ENCODE data around the gene ZDHHC11. TPM values are rescaled to one million over a fixed set of nuclear protein-coding genes. Genes with fewer than 3 reads are reported as not detected.
"Not testable (repeated sequence)": the region's sequence is repeated elsewhere in the genome, so short reads cannot be mapped to it uniquely, and the experiment has no call there.

ZDHHC11 gene
- total RNA-seq, 1 experiment from 2014 or later = 0.56 TPM

- H3K9me3 ChIP-seq, H3K4me3 ChIP-seq, DNase-seq, H3K36me3 ChIP-seq: not testable (repeated sequence)
- peaks cover 13% of the 10 kb centered on the region; the same call in 1 of the 2 replicates for H3K27me3 ChIP-seq
These were observed 71.8 kb downstream of the ZDHHC11 start for GRCh38 chr5:778967-779366.

DNA sequence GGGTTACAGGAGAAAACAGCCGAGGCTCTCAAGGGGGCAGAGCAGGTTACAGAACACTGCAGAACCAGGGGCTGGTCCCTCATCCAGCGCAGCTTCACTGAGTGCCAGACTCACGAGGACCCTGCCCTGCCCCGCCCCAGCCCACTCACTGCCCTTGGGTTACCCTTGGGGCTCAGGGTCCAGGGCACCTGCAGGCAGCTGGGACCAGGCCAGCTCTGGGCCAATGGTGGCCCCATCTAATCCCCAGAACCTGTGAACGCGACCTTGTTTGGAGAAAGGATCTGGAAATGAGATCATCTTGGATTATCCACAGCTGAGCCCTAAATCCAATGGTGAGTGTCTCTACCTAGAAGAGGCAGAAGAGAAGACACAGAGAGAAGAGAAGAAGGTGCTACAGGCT, 72.4 kb downstream of the ZDHHC11 start:
- not testable (repeated sequence) for H3K9me3 ChIP-seq, DNase-seq, H3K36me3 ChIP-seq, H3K4me3 ChIP-seq
- peaks cover 12% of the 10 kb centered on the region; the same call in 1 of the 2 replicates for H3K27me3 ChIP-seq

- Histone ChIP-seq H3K36me3 (no peaks in the 10 kb centered on the region), H3K4me3 (no peak overlapping the region), H3K9me3 (0 out of 2 replicates have a peak, but pooled peaks cover 2% of the 10 kb centered on the region), H3K27me3 (peaks cover 12% of the 10 kb centered on the region; the same call in 1 of the 2 replicates)
- no peak for DNase-seq
These were observed 73.0 kb downstream of the ZDHHC11 start for GRCh38 chr5:777756-778161.

DNA sequence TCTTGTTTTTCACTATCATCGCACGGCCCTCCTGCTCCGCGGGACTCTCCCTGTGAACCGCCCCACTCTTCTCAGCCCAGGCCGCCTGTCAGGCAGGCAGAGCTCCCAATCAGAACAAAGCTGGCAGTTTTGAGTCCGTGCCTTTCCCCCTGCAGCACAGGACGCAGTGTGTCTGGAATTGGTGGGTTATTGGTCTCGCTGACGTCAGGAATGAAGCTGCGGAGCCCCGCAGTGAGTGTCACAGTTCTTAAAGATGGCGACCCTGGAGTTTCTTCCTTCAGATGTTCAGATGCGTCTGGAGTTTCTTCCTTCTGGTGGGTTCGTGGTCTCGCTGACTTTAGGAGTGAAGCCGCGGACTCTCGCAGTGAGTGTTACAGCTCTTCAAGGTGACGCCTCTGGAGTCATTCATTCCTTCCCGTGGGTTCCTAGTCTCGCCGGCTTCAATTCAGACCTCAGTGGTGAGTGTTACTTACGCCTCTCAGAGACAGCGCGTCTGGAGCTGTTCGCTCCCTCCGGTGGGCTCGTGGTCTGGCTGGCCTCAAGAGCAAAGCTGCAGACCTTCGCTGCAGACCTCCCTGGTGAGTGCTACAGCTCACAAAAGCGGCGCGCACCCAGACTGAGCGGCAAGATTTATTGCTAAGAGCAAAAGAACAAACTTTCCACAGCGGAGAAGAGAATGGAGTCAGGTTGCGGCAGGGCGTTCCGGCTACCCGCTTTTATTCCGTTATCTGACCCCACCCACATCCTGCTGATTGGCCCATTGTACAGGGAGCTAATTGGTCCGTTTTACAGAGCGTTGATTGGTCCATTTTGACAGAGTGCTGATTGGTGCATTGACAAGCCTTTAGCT, 73.7 kb downstream of the ZDHHC11 start:
- Histone ChIP-seq H3K36me3 (no peaks in the 10 kb centered on the region), H3K27me3 (peaks cover 12% of the 10 kb centered on the region; the same call in 1 of the 2 replicates), H3K9me3 (0 out of 2 replicates have a peak, but pooled peaks cover 2% of the 10 kb centered on the region), H3K4me3 (peak overlapping the region; percentile 14)
- peak; percentile 51 for DNase-seq

GRCh38 chr5:775961-776861, 74.6 kb downstream of the ZDHHC11 start:
- Histone ChIP-seq H3K4me3 (no peak overlapping the region), H3K36me3 (no peaks in the 10 kb centered on the region), H3K9me3 (0 out of 2 replicates have a peak, but pooled peaks cover 2% of the 10 kb centered on the region), H3K27me3 (peaks cover 12% of the 10 kb centered on the region; the same call in 1 of the 2 replicates)
- no peak for DNase-seq

DNA sequence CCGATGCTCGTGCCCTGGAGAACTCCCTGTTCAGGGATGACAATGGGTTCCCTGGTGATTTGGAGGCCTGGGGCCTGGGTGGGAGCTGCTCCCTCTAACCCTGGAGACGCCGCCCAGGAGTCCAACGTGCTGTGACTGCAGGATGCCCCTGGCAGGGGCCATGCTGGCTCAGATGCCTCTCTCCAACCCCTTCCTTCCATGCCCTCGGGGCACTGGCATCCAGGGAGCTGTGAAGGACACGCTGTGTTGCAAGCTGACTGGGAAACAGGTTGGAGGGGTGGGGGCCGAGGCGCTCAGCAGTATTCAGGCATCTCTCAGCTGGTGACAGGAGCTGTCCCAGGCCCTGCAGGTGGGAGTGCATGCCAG, 75.2 kb downstream of the ZDHHC11 start:
- not testable (repeated sequence) for DNase-seq

DNA sequence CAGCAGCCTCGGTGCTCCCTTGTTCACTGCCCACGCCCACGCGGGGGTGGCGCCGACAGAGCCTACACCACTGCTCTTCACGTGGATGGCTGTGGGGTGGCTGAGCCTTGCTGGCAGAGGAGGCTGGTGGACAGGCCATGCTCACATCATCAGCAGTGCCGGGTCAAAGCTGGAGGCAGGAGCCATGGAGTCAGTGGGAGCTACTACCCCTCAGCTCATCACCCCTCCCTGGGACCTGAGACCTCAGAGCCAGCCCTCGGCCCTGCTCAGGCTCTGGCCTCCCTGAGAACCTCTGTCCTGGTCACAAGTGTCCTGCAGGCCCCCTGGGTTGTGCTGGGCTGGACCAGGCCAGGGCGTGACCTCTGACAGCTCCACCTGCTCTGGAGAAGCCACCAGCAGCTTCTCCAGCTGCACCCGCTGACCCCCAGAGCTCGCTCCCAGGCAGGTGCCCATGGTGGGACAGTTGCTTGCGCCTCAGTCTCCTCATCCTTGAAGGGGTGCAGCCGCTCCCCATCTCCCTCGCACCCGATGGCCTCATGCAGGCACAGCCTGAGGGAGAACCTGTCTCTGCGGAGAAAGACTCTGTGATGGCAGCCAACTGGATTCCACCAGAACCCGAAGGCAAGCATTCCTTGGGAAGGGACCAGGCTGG, 75.8 kb downstream of the ZDHHC11 start:
- peaks cover 12% of the 10 kb centered on the region; the same call in 1 of the 2 replicates for H3K27me3 ChIP-seq
- DNase-seq, H3K9me3 ChIP-seq, H3K36me3 ChIP-seq, H3K4me3 ChIP-seq: not testable (repeated sequence)

More for the DNA sequence above, 75.2 kb downstream of the ZDHHC11 start:
- H3K4me3 ChIP-seq, H3K9me3 ChIP-seq, H3K36me3 ChIP-seq: not testable (repeated sequence)
- peaks cover 12% of the 10 kb centered on the region; the same call in 1 of the 2 replicates for H3K27me3 ChIP-seq

- peaks cover 12% of the 10 kb centered on the region; the same call in 1 of the 2 replicates for H3K27me3 ChIP-seq
- not testable (repeated sequence) for H3K36me3 ChIP-seq, H3K9me3 ChIP-seq, DNase-seq, H3K4me3 ChIP-seq
These were observed 76.5 kb downstream of the ZDHHC11 start for GRCh38 chr5:774304-774703.

DNA sequence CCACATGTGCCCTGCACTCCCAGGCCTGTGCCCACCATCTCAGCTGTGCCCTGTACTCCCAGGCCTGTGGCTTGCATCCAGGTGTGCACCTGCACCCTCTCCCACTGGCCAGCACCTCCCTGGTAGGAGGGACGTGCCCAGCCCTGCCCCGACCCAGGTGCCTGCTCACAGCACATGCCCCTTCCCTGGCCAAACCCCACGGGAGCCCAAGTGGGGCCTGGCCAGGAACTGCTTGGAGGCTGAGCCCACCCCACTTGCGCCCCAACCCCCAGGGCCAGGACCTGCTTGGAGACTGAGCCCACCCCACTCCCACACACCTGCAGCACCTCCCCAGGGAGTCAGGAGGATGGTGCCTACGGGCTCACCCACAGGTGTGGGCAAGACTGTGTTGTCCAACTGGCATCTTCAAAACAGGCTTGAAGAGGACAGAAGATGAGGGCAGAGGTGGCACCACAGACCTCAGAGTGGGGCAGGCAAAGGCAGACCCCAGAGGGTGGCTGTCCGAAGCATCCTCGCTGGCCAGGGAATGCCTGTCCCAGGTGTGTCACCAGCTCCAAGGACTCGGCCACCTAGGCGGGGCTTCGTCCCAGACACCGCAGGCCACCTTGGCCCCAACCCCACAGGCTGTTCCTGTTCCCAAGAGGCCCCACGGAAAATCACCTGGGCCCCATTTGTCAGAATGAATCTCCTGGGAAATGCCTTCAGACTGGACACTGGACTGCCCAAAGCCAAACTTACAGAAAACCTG, 77.1 kb downstream of the ZDHHC11 start:
- H3K27me3 ChIP-seq = peaks cover 12% of the 10 kb centered on the region; the same call in 1 of the 2 replicates
- 0 out of 2 replicates have a peak, but pooled peaks cover 2% of the 10 kb centered on the region for H3K9me3 ChIP-seq
- no peak overlapping the region for H3K4me3 ChIP-seq
- no peak for DNase-seq
- no peaks in the 10 kb centered on the region for H3K36me3 ChIP-seq

DNA sequence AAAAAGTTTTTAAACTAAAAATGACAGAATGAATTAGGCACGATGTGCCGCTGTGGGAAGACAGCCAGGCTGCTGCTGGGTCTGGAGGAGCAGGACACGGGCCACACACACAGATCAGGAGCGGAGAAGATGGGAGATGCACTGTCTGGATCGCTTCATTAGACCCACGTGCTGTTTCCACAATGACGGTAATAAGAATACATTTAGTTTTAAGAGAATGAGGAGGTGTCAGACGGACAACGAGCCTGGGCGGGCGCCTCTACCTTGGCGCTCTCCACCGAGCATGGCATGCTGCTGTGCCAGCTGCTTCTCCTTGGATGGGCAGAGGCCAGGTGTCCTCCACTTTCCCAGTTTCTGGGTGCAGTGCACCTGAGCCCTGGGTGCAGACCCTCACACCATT, 77.9 kb downstream of the ZDHHC11 start:
- DNase-seq, H3K36me3 ChIP-seq, H3K4me3 ChIP-seq, H3K9me3 ChIP-seq: not testable (repeated sequence)
- peaks cover 12% of the 10 kb centered on the region; the same call in 1 of the 2 replicates for H3K27me3 ChIP-seq

DNA sequence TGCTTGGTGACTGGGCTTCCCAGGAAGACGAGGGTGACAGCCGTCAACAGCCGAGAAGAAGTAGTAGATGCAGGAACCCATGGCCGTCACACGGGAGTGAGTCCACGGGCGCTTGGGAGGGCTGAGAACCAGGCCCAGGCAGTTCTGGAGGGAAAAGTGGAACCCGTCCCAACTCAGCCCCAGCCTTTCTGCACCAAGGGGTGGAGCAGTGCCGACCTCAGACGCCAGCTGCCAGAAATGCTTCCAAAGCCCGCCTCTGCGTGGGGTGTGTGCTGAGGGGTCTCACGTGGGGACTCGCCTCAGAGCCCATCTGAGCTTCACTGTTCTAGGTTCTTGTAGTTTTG, 78.3 kb downstream of the ZDHHC11 start:
- H3K27me3 ChIP-seq = peaks cover 12% of the 10 kb centered on the region; the same call in 1 of the 2 replicates

GRCh38 chr5:771841-772546, 78.8 kb downstream of the ZDHHC11 start:
- H3K9me3 ChIP-seq, H3K4me3 ChIP-seq, H3K27me3 ChIP-seq, H3K36me3 ChIP-seq, DNase-seq: not testable (repeated sequence)

More for the DNA sequence above, 78.3 kb downstream of the ZDHHC11 start:
- not testable (repeated sequence) for H3K9me3 ChIP-seq, DNase-seq, H3K4me3 ChIP-seq, H3K36me3 ChIP-seq

DNA sequence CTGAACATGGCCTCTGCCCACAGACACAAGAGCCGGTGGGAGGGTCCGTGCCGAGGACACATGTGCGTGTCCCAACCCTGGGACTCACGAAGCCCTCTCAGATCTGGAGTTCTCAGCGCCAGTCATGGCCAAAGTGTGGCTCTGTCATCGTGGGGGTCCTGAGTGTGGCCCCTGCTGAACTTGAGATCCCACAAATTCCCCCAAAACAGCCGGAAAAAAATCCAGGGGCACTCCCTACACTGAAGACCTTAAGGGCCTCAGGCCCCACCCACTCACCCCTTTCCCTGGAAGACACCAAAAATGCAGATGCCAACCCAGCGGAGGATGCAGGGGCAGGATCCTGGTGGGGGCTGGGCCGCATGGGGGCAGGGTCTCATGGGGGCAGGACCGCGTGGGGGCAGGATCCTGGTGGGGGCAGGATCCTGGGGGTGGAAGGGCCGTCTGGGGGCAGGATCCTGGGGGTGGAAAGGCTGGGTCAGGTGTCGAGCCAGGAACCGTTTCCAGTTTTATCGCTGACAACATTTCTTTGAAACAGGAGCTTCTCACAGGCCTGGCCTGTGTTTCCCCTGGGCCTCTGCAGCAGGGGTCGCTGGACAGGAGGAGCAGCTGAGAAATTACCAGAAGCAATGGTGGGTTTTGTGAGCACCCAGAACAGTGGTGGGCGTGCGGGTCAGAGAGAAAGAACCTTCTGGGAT, 79.6 kb downstream of the ZDHHC11 start:
- not testable (repeated sequence) for H3K9me3 ChIP-seq, H3K4me3 ChIP-seq, DNase-seq, H3K36me3 ChIP-seq, H3K27me3 ChIP-seq

DNA sequence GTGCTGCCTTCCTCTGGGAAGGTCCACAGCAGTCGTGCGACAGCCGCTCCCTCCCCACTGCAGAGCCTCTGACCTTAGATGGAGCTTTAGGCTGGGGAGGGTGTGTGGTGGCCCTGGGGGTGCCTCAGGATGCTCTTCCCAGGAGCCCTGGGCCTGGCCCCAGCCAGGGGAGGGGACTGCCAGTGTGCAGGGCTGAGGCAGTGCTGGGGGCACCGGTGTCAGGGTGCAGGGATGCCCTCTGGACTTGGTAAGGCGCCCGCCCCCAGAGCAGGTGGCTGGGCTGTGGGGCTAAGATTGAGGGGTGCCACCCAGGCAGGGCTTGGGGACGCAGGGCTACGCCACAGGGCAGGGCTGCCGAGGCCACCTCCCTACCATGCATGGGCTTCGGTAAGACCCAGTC, 80.2 kb downstream of the ZDHHC11 start:
- H3K36me3 ChIP-seq, H3K4me3 ChIP-seq, H3K9me3 ChIP-seq, H3K27me3 ChIP-seq, DNase-seq: not testable (repeated sequence)

Measured in MG63 (cell line).